ENCODE data around the gene CYTH3.

- no peak for TF ChIP-seq CTCF (IDR thresholded peaks at IDR 0.05)
- TF ChIP-seq POLR2A (IDR thresholded peaks at IDR 0.05), result no peak
Observed at GRCh38 chr7:6159524-6160031, 112.8 kb downstream of the CYTH3 start.
